Epidermal melanocyte (primary cell): ENCODE results near the gene RTL10.

Experiments used
- DNase-seq: peaks from one replicate; pipeline ENCODE4 v3.0.0; 2011; ENCODE audit warnings: low spot score; ENCODE audit not compliant: insufficient read length

Gene RTL10

GRCh38 chr22:19854778-19855503 lies at the start of gene RTL10, which contains the start of gene GNB1L:
Gene RTL10 (minus strand): TSS chr22:19854874. CDS start chr22:19852261, 2,613 bp downstream.
Gene GNB1L (minus strand): TSS chr22:19854874. CDS start chr22:19821355, 33,519 bp downstream.
- DNase-seq, result peak; percentile 91

- DNase-seq, result no peak
Observed at GRCh38 chr22:19904174-19904856, 49.6 kb upstream of the RTL10 start.

GRCh38 chr22:19903513-19903912 lies 48.8 kb upstream of the RTL10 start:
- DNase-seq, result no peak

GRCh38 chr22:19903031-19903430 lies 48.4 kb upstream of the RTL10 start:
- DNase-seq, result no peak

- DNase-seq, result no peak
Observed at GRCh38 chr22:19902245-19902715, 47.6 kb upstream of the RTL10 start.

- DNase-seq, result no peak
Observed at GRCh38 chr22:19901577-19902244, 47.0 kb upstream of the RTL10 start.

- DNase-seq, result no peak
Observed at GRCh38 chr22:19900707-19901436, 46.2 kb upstream of the RTL10 start.

GRCh38 chr22:19898831-19899567 lies 44.3 kb upstream of the RTL10 start:
- no peak for DNase-seq

GRCh38 chr22:19898145-19898544 lies 43.5 kb upstream of the RTL10 start:
- no peak for DNase-seq

- no peak for DNase-seq
Observed at GRCh38 chr22:19897726-19898125, 43.1 kb upstream of the RTL10 start.

GRCh38 chr22:19896665-19897355 lies 42.1 kb upstream of the RTL10 start:
- DNase-seq, result no peak

- DNase-seq, result no peak
Observed at GRCh38 chr22:19895160-19895849, 40.6 kb upstream of the RTL10 start.

GRCh38 chr22:19893363-19893762 lies 38.7 kb upstream of the RTL10 start:
- no peak for DNase-seq

GRCh38 chr22:19892925-19893324 lies 38.3 kb upstream of the RTL10 start:
- DNase-seq, result no peak

GRCh38 chr22:19892257-19892879 lies 37.7 kb upstream of the RTL10 start:
- DNase-seq, result no peak

- DNase-seq, result peak; percentile 53
Observed at GRCh38 chr22:19891317-19892256, 36.9 kb upstream of the RTL10 start.

GRCh38 chr22:19890502-19891316 lies 36.0 kb upstream of the RTL10 start:
- DNase-seq, result no peak
